ENCODE data around the gene OSBPL10.

DNA sequence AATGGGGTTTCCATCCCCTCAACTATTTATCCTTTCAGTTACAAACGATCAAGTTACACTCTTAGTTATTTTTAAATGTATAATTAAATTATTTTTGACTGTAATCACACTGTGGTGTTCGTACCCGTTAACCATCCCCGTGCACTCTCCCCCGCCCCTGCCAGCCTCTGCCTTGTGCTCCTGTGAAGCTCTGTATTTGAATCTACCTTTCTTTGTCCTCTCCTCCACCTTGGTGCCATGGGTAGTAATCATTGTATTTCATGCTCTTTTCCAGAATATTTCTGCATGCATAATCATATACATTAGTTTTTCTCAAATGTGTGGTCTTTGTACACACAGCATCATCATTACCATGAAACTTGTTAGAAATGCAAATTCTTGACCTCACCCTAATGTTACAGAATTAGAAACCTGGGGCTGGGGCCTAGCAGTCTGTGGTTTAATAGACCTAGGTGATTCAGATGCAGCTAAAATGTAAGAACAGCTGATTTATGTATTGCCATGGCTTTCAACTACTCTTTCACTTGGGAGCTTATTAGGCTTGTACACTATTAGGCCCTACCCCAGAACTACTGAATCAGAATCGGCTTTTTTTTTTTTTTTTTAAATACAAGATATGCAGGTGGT lies 356.9 kb downstream of the OSBPL10 start:
- TF ChIP-seq, protein P1, sequence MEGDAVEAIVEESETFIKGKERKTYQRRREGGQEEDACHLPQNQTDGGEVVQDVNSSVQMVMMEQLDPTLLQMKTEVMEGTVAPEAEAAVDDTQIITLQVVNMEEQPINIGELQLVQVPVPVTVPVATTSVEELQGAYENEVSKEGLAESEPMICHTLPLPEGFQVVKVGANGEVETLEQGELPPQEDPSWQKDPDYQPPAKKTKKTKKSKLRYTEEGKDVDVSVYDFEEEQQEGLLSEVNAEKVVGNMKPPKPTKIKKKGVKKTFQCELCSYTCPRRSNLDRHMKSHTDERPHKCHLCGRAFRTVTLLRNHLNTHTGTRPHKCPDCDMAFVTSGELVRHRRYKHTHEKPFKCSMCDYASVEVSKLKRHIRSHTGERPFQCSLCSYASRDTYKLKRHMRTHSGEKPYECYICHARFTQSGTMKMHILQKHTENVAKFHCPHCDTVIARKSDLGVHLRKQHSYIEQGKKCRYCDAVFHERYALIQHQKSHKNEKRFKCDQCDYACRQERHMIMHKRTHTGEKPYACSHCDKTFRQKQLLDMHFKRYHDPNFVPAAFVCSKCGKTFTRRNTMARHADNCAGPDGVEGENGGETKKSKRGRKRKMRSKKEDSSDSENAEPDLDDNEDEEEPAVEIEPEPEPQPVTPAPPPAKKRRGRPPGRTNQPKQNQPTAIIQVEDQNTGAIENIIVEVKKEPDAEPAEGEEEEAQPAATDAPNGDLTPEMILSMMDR (IDR thresholded peaks at IDR 0.05): no peak
- TF ChIP-seq POLR2A (IDR thresholded peaks at IDR 0.05): no peak

All from prostate gland (tissue), 2 donors.